Stimulated activated CD8-positive, alpha-beta memory T cell treated with anti-CD3 and anti-CD28 coated beads, Interleukin-15, amount 100 ng/mL, for 24 hours (primary cell): ENCODE results near the gene TTLL11.

ENCODE experiments used
- DNase-seq: peaks from one replicate; pipeline ENCODE4 v3.0.0-alpha.2; 2020; ENCODE audit warnings: low read depth

TTLL11 gene

GRCh38 chr9:121773286-121773953 lies 319.7 kb downstream of the TTLL11 start:
- no peak for DNase-seq

DNA sequence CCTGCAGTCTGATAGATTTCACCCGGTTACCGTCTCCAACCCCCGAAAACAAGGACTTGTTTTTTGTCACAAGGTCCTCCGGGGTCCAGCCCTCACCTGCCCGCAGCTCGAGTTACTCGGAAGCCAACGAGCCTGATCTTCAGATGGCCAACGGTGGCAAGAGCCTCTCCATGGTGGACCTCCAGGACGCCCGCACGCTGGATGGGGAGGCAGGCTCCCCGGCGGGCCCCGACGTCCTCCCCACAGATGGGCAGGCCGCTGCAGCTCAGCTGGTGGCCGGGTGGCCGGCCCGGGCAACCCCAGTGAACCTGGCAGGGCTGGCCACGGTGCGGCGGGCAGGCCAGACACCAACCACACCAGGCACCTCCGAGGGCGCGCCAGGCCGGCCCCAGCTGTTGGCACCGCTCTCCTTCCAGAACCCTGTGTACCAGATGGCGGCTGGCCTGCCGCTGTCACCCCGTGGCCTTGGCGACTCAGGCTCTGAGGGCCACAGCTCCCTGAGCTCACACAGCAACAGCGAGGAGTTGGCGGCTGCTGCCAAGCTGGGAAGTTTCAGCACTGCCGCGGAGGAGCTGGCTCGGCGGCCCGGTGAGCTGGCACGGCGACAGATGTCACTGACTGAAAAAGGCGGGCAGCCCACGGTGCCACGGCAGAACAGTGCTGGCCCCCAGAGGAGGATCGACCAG lies 320.4 kb downstream of the TTLL11 start:
- no peak for DNase-seq
